Body of pancreas (tissue), 4 donors: ENCODE results near the gene ORAI3. TPM values are rescaled to one million over a fixed set of nuclear protein-coding genes. Genes with fewer than 3 reads are reported as not detected.
A peak's percentile ranks its signal among the peaks of the same experiment; 100 is the strongest.

Experiments
- ATAC-seq: fragments of 150-250 bp; one replicate; pipeline ENCODE4 v1.9.1; 2016
- DNase-seq, 4 donors: peaks; one replicate each; pipeline ENCODE4 v3.0.0-alpha.2; 2019
- H3K27ac ChIP-seq, 4 donors: fragments of 200-600 bp; sonication (generic); 1 replicate in 3 of 4; 2 replicates in 1 of 4; pipeline versions ENCODE4 v1.5.1 to v1.6.1; 2016 to 2019; ENCODE audit warnings: mild to moderate bottlenecking in 1 of 4, mixed read lengths in 1 of 4, moderate library complexity in 1 of 4
- H3K27me3 ChIP-seq, 2 donors: fragments of 200-600 bp; sonication (generic); one replicate each; pipeline ENCODE4 v1.6.0; 2016; ENCODE audit warnings: mild to moderate bottlenecking in 1 of 2
- H3K36me3 ChIP-seq, 2 donors: fragments of 200-600 bp; sonication (generic); replicated peaks in 1 of 2; 2 replicates each; pipeline ENCODE4 v1.5.1; 2016; ENCODE audit warnings: low read depth in 2 of 2; ENCODE audit not compliant: insufficient read depth in 1 of 2
- H3K4me1 ChIP-seq: fragments of 200-600 bp; sonication (generic); one replicate; pipeline ENCODE4 v1.6.0; 2016
- H3K4me3 ChIP-seq, 2 donors: fragments of 200-600 bp; sonication (generic); 1 replicate in 1 of 2; 2 replicates in 1 of 2; pipeline ENCODE4 v1.5.1; 2016 to 2019
- H3K9me3 ChIP-seq, 3 donors: fragments of 200-600 bp; sonication (generic); 1 replicate in 2 of 3; 2 replicates in 1 of 3; pipeline ENCODE4 v1.5.1; 2016
- CTCF ChIP-seq, 7 experiments: fragments of 450-650 bp in 4 of 7; fragments of 200-600 bp in 3 of 7; sonication (generic) in 3 of 7; IDR thresholded peaks; one replicate each; pipeline ENCODE4 v1.5.1; 2016 to 2019; ENCODE audit warnings: antibody characterized with exemption in 7 of 7
- POLR2A ChIP-seq, 3 donors: fragments of 450-650 bp; IDR thresholded peaks; one replicate each; pipeline ENCODE4 v1.6.1; 2016; ENCODE audit warnings: antibody characterized with exemption in 3 of 3, mild to moderate bottlenecking in 2 of 3
- WGBS, 2 donors: methylation state at CpG; one replicate each; pipeline ENCODE4 v1.1.5; 2017; 5-methylcytosine and 5-hydroxymethylcytosine counted together
- intact Hi-C: fragments of 100-400 bp; cut with DNase I; formaldehyde crosslinking; loops from one replicate; pipeline ENCODE4 v1.15.1; 2023
- total RNA-seq, 2 donors: library from RNA; depleted of rRNA; stranded (reverse); fragments of >200 nt; gene quantifications; one replicate each; pipeline ENCODE4 v1.1.0, GENCODE V29; 2016

Gene ORAI3
- total RNA-seq, 2 donors from 2014 or later, result 7.9 to 27.2 TPM

GRCh38 chr16:30984669-30985400, 36.0 kb downstream of the ORAI3 start, which contains the start of gene HSD3B7:
Gene HSD3B7, plus strand, starts transcription at chr16:30985207. Its CDS starts 452 bp downstream, at chr16:30985659.
- intact Hi-C loops, result loop anchor here (5.0 to 10.0 kb wide), 3 partner anchors 160 to 880 kb away; no protein-coding TSS in a partner anchor
- peak; percentile 90 for ATAC-seq
- DNase-seq, result peak; percentile 90 to 93 (median 91)
- no peaks in the 10 kb centered on the region for H3K27me3 ChIP-seq
- H3K27ac ChIP-seq, result peak within 1 kb of the TSS; percentile 77 to 93 (median 91)
- TF ChIP-seq CTCF (IDR thresholded peaks at IDR 0.05), result peak; percentile 83 to 96 (median 90)
- TF ChIP-seq POLR2A (IDR thresholded peaks at IDR 0.05), result peak in 2 of 3 donors; percentile 66 to 74
- peaks cover 17% of the 10 kb centered on the region for H3K4me1 ChIP-seq
- H3K36me3 ChIP-seq, result peaks cover 10 to 12% of the 10 kb centered on the region in 2 donors
- no peaks in the 10 kb centered on the region for H3K9me3 ChIP-seq
- 22 to 24% methylated on average over 13 to 23 of the region's 24 CpGs for WGBS, 2 donors
- peak within 1 kb of the TSS in 1 of 2 donors; percentile 30 for H3K4me3 ChIP-seq

DNA sequence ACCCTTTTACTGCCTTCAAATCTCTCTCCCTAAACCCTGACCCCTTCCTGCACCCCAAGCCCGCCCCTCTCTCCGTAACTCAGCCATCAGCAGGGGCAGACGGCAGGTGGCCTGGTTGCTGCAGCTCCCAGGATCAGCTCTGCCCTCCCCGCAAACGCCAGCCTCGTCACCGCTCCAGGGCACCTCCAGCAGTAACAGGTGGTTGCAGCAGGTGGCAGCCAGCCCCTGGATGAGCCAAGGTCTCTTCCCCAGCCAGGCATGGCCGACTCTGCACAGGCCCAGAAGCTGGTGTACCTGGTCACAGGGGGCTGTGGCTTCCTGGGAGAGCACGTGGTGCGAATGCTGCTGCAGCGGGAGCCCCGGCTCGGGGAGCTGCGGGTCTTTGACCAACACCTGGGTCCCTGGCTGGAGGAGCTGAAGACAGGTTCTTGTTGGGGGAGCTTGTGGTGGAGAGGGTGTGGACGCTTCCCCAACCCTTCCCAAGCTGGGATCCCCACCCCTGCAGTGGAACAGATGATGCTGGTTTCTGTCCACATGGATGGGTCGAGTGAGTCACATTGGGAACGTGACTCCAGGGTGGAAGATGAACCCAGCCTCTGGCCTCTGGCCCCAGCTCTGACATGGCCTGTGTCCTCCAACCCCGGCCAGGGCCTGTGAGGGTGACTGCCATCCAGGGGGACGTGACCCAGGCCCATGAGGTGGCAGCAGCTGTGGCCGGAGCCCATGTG, 36.7 kb downstream of the ORAI3 start:
- Histone ChIP-seq H3K27me3 (no peaks in the 10 kb centered on the region), H3K27ac (peak overlapping the region; percentile 77 to 93 (median 91)), H3K9me3 (no peaks in the 10 kb centered on the region), H3K4me3 (peak overlapping the region in 1 of 2 donors; percentile 30), H3K36me3 (peaks cover 6 to 10% of the 10 kb centered on the region in 2 donors), H3K4me1 (peaks cover 17% of the 10 kb centered on the region)
- WGBS, 2 donors, result 15 to 44% methylated on average over 11 to 19 of the region's 20 CpGs
- intact Hi-C loops, result loop anchor here (10.0 kb wide), 2 partner anchors 159 to 879 kb away; no protein-coding TSS in a partner anchor
- DNase-seq (peak; percentile 86 to 92 (median 92)), ATAC-seq (peak; percentile 92)
- peak in 2 of 3 donors; percentile 40 to 47 for TF ChIP-seq POLR2A (IDR thresholded peaks at IDR 0.05)
- TF ChIP-seq CTCF (IDR thresholded peaks at IDR 0.05), result peak in 4 of 7 experiments; percentile 49 to 79 (median 64)

DNA sequence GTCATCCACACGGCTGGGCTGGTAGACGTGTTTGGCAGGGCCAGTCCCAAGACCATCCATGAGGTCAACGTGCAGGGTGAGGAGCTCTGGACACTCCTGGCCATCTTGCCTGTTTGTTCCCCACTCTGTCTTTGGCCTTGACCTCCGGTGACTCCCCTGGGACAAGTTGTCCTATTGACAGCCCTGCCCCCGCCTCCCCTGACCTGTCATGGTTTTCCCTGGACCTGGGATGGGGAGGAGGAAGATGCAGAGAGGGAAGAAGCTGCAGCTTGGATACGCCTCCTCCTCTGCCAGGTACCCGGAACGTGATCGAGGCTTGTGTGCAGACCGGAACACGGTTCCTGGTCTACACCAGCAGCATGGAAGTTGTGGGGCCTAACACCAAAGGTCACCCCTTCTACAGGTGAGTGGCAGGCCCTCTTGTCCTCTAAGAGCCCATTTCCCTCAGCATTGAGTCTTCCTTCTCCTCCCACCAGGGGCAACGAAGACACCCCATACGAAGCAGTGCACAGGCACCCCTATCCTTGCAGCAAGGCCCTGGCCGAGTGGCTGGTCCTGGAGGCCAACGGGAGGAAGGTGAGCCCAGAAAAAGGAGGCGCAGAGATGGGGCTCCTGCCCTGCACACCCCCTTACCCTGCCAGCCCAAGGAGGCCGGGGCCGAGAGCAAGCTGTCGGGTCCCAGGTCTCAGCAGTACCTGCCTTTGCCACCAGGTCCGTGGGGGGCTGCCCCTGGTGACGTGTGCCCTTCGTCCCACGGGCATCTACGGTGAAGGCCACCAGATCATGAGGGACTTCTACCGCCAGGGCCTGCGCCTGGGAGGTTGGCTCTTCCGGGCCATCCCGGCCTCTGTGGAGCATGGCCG, 37.5 kb downstream of the ORAI3 start:
- intact Hi-C loops, result loop anchor here (10.0 kb wide), 2 partner anchors 158 to 878 kb away; no protein-coding TSS in a partner anchor
- H3K27ac ChIP-seq, result peak overlapping the region in 3 of 4 donors; percentile 77 to 92 (median 90)
- H3K4me3 ChIP-seq, result no peak overlapping the region

More for the DNA sequence above, 37.5 kb downstream of the ORAI3 start:
- TF ChIP-seq POLR2A (IDR thresholded peaks at IDR 0.05), result no peak
- no peak for TF ChIP-seq CTCF (IDR thresholded peaks at IDR 0.05)
- H3K27me3 ChIP-seq, result no peaks in the 10 kb centered on the region
- no peak for ATAC-seq
- WGBS, 2 donors, result 88 to 89% methylated on average over 6 to 28 of the region's 29 CpGs
- no peak for DNase-seq
- H3K9me3 ChIP-seq, result no peaks in the 10 kb centered on the region
- H3K4me1 ChIP-seq, result peaks cover 17% of the 10 kb centered on the region
- peaks cover 2 to 5% of the 10 kb centered on the region in 2 donors for H3K36me3 ChIP-seq
